Hippocampal formation (tissue), 2 donors: Measurements from ENCODE around the gene MTX2.
"Not testable (repeated sequence)": the region's sequence is repeated elsewhere in the genome, so short reads cannot be mapped to it uniquely, and the experiment has no call there.

Source experiments
- DNase-seq, 2 donors: peaks; one replicate each; lab custom pipeline; 2025; lab: John Stamatoyannopoulos, UW

MTX2 gene

DNA sequence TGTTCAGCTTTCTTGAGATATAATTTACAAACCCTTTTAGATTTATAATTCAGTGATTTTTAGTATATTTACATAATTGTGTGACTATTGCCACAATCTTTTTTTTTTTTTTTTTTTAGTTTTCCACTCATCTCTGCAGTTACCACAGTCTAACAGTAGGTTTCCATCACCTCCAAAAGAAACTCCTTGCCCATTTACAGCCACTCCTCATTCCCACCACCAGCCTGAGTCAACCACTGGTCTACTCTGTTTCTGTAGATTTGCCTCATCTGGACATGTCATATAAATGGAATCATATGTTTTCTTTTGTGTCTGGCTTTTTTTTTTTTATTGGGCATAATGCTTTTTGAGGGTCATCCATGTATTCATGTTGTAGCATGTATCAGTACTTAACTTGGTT lies 16.1 kb downstream of the MTX2 start:
- DNase-seq = no peak

DNA sequence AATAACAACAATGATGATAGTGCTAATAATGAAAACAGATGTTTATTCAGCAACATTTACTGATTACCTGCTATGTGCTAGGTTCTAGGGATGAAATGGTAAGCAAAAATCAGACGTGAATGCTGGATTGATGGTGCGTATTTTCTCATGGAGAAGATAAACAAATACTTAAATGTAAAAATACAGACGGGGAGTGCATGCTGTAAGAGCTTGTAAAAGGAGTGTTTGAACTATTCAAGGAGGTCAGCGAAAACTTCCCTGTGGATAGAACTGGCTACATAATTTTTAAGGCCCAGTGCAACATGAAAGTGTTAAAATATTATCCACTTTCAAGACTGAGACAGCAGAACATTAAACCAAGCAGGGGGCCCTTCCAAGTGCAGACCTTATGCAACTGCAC lies 22.1 kb downstream of the MTX2 start:
- DNase-seq = no peak

DNA sequence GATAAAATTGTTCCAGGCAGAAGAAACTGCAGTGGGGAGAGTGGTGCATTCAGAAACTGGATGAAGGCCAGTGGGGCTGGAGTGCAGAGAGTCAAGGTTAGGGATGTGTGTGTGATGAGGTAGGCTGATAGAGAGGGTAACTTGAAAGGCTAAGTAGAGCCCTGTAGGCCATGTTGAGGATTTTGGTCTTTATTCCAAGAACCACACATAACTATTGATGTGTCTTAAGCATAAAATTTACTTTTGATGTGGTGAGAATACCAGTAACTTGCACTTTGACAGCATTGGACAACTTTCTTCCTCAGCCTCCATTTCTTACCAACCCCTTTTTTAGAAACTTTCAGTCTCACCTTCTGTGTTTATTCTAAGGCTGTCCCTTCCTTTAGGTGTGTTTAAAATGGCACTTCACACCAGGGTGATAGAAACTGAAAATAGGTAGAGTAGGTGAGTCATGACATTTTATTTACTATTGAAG lies 22.6 kb downstream of the MTX2 start:
- no peak for DNase-seq

DNA sequence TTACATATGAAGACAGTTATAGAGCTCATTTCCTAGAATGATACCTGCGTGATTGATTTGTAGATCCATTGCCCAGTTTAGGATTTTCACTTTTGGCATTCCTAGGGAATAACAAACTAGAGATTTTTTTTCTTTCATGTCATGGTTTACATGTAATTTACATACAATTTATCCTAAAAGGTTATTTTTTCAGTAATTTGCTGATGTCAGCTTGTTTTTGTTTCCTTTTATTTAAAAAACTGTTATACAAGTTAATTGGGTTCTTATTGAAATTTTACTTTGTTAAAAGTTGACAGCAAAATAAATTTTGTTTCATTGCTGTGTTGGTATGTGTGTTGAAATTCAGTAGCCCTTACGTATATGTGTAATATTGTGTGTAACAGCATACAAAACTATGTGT lies 23.4 kb downstream of the MTX2 start:
- DNase-seq = no peak

DNA sequence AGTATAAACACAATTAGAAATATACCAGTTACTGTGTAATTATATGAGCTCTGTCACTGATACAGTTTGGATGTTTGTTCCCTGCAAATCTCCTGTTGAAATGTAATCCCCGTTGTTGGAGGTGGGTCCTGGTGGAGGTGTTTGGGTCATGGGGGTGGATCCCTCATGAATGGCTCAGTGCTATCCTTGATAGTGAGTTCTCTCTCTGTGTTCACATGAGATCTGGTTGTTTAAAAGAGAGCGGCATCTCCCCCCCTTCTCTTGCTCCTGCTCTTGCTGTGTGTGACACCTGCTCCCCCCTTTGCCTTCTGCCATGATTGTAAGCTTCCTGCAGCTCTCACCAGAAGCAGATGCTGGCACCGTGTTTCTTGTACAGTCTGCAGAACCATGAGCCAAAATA lies 24.1 kb downstream of the MTX2 start:
- DNase-seq = no peak

DNA sequence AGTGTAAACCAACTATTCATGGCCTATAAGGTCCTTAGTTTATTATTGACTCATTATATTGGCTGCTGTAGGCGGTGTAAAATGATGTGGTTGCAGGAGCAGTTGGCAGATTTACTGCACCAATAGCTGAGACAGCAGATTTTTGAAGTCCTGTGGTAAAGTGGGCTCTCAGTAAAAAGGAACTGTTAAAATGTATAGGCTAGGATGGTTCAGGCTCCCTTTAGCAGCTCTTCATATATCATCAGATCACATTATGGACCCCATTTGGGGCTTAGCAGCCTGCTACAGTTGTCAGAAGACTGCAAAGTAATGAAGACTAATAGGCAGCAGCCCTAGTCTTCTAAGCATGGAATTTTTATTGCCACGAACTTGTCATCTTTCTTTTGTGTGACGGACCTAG lies 27.8 kb downstream of the MTX2 start:
- DNase-seq = no peak

DNA sequence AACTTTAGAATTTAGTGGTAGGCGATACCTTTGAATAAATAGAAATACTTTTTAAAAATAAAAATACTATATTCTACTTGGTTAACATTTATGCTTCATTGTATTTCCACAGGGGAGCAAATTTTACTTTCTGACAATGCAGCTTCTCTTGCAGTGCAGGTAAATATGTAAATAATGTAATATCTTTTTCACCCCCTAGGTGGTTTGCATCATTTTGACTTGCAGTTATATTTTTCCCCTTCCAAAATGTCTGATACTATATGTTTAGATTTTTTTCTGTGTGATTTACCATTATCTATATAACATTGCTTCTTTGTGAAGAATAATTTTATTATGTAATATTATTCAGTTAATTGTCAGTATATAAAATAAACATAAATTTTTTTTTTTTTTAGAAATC lies 28.5 kb downstream of the MTX2 start:
- no peak for DNase-seq

DNA sequence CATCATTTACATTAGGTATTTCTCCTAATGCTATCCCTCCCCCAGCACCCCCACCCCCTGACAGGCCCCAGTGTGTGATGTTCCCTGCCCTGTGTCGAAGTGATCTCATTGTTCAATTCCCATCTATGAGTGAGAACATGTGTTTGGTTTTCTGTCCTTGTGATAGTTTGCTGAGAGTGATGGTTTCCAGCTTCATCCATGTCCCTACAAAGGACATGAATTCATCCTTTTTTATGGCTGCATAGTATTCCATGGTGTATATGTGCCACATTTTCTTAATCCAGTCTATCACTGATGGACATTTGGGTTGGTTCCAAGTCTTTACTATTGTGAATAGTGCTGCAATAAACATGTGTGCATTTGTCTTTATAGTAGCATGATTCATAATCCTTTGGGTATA lies 36.8 kb downstream of the MTX2 start:
- DNase-seq = not testable (repeated sequence)

DNA sequence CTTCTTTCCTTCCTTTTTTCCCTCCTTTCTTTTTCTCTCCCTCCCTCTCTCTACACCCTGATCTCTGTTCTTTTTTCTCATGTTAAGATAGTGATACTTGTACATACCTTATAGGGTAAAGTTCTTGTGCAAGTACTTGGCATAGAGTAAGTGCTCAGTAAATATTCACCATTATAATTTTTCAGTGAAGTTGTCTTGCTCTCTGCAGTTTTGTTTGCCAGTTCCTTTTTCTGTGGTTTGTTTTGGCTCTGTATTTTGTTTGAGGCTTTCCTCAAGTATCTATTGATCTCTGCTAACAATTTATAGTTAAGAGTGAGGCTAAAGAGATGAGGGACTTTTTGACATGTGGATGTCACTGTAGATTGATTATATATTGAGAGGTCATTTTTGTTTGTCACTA lies 48.0 kb downstream of the MTX2 start:
- no peak for DNase-seq

DNA sequence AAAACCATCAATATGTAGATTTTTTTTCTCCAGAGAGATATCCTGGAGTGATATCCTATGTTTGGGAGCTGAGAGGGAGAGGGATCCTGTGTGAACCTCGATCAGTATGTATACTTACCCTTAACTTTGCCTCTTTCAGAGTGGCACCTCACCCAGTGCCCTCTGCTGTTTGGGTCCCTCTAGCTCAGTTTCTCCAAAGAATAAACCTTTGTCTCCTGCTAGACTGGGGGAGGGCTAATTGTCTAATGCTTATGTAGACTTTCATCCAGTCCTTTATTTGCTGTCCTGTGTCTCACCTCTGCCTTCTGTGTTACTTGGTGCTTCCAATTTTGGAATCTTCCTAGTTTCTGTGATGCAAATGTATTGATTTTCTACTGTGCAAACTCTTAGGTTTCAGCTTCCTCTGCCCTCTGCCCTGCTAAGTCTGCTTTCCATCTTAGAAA lies 48.4 kb downstream of the MTX2 start:
- DNase-seq = no peak

DNA sequence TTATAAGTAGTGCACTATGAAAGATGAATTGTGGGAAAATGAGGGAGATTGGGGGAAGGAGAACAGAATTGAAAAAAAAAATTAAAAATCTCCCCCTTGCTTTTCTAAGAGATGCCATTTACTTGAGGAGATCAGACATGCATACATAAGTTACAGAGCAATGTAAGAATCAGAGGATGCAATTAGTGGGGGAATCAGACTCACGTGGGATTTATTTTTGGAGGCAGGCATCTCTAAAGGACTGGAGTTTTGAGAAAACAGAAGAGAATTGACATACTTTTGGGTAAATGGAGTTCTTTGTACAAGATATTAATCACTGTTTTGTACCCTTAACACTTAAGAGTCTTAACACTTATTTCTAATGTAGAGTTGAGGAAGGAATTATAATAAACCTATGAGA lies 52.7 kb downstream of the MTX2 start:
- DNase-seq = no peak

DNA sequence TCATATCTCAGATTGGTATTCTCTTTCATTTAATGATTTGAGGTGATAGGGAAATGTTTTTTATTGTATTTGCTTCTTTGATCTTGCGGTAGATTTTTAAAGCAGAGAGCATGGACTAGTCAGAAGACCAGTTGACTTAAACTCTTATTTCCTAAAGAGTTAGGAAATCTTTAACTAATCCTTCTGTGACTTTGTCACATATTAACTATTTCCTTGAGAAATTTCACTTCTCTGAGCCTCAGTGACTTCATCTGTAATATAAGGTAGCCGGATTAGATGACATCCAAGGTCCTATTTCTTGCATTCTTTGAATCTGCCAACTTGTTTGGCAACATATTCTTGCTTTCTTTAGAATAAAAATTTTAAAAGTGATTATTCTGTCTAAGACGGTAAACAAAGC lies 55.6 kb downstream of the MTX2 start:
- no peak for DNase-seq

DNA sequence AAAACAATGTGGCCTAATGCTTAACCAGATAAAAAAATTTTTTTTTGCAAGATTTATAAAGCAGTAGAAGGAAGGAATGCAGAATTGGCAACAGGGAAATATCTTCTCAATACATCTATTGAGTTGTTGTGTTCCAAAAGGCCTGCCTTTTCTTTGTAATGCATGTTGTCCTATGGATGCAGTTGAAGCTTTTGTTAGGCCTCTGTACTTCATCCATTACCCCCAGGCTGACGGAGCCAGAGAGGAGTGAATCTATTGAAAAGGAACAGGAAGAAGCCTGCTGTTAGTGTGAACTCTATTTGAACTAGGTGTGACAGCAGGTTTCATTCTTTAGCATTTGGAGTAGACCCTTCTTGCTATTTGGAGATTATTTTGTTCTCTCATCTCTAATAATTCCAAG lies 56.5 kb downstream of the MTX2 start:
- no peak for DNase-seq

DNA sequence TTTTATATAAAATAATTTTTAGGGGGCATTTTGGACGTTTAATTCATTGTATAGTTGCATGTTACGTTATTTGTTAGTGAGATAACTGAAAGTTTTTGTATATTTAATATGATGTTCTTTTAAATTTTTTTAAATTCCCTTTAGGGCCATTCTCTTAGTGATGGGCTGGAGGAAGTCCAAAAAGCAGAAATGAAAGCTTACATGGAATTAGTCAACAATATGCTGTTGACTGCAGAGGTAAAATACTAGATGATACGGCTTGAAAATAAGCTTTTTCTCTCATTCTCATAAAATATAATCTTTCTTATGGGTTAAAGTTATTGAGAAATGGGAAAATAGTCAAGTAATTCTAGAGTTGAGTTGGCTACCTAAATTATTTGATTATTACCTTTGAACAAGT lies 58.9 kb downstream of the MTX2 start:
- no peak for DNase-seq

DNA sequence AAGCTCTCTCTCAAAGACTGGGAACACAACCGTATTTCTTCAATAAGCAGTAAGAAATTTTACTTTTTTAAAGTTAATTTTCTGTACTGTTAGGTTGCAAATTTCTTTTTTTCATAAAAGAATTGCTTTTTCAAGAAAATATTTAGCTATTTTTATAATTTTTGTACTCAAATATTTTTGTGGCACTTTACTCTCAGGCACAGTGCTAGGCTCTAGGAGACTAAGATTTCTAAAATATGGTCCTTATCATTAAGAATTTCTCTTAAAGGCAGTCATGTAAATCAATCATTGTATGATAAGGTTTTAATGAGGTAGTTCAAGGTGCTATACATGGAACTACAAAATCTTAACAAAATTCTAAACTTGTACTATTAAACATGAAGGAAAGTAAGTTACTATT lies 61.4 kb downstream of the MTX2 start:
- DNase-seq = no peak

DNA sequence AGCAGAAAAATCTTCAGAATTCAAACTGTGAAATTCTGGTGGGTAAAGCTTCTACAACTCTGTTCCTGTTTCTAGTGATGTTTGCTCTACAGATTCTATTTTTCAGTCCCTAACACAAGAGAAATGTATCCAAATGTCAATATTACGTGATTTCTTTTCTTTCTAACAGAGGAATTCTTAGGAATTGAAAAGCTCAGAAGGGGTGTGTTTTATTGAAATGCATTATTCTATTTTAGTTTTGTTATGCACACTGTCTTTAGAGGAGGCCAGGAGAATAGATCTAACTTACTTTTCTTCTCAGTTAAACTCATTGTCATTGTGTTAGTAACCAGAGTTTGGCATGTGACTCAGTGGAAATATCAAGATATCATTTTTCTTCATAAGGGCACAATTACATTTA lies 62.4 kb downstream of the MTX2 start:
- no peak for DNase-seq

DNA sequence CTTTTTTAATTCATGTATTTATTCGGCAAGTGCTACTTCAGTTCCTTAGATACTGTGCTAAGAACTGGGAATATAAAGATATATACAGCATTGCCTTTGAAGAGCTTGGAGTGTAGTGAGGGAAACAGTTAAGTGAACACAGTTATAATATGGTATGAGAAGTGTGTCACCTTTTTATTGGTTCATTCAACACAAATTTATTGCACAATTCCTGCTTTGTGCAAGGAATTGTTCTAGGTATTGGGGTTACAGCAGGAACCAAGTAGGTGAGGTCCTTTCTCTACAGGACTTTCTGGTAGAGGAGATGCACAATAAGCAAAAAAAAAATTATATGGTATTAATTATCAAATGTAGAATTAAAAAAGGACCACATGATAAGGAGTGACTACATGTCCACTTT lies 65.5 kb downstream of the MTX2 start:
- no peak for DNase-seq

DNA sequence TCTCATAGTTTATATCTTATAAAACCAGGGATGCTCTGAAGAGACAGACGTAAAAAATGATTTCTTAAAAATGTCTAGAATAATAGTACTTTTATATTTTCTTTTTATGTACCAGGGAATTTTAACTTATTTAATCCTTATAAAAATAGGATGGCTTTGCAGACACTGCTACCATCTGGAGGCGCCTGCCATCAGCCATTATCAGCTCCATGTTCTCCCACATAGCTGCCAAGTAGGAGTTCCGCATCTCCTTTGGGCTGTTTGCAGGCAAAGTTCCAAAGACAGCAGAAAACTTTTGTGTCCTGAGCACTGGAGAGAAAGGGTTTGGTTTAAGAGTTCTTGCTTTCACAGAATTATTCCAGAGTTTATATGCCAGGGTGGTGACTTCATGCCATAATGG lies 69.2 kb downstream of the MTX2 start:
- DNase-seq = no peak

DNA sequence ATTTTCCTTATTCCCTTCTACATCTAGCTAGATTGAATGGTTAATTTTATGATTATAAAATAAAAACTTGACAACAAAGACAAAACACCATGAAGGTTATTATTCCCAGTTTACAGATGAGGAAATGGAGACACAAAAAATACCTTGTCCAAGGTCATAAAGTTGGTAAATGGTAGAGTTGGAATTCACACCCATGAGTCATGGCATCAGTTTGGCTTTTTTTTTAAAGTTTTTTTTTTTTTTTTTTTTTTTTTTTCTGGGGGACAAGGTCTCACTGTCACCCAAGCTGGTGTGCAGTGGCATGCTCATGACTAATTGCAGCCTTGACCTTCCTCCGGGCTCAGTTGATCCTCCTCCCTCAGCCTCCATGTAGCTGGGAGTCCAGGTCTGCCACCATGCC lies 70.0 kb downstream of the MTX2 start:
- DNase-seq = no peak

DNA sequence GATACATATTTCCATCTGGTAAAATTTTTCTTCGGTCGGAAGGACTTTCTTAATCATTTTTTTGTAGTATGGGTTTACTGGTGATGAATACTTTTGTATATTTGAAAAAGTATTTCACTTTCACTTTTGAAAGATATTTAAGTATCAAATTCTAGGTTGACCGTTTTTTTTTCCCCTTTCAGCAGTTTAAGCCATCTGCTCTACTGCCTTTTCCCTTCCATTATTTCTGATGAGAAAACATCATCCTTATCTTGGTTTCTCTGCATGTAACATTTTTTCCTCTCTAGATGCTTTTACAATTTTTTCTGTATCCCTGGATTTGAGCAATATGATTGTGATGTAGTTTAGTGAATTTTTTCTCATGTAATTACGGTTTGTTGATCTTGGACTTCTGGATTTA lies 87.0 kb downstream of the MTX2 start:
- no peak for DNase-seq

DNA sequence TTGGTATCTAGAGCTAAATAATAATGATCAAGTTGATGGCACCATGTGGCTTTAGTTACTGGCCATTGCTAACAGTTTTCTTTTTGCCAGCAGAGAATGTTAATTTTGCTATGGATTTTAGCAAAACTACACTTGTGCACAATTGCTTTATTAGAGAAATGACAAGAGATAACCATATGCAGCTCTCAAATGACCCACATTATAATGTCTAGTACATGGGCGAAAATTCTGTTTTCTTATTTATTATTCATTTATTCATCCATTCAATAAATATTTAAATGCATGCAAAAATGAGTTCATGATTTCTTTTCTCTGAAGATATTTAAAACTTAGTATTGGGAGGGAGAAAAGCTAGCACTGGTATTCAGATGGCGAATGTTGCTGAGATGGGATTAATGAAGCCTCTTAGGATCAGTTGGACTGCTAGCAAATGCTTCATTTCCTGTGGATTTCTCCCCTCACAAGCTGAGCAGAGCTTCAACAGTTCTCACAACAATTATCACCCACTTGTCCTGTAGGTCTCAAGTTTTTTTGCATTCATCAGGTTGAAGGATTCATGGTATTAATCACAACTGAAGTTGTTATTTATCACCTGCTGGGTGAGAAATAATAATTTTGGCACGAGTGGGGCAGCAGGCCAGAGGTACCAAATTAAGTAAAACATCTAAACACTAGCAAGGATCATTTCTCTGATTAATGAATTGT lies 95.2 kb downstream of the MTX2 start:
- no peak for DNase-seq

DNA sequence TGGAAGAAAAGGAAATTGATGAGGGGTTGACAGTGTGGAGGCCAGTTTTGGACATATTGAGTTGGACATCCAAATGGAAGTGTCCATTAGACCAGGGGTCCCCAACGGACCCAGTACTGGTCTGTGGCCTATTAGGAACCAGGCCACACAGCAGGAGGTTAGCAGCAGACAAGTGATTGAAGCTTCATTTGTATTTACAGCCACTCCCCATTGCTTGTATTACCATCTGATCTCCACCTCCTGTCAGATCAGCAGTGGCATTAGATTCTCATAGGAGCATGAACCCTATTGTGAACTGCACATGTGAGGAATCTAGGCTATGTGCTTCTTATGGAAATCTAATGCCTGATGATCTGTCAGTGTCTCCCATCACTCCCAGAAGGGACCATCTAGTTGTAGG lies 99.1 kb downstream of the MTX2 start:
- no peak for DNase-seq

DNA sequence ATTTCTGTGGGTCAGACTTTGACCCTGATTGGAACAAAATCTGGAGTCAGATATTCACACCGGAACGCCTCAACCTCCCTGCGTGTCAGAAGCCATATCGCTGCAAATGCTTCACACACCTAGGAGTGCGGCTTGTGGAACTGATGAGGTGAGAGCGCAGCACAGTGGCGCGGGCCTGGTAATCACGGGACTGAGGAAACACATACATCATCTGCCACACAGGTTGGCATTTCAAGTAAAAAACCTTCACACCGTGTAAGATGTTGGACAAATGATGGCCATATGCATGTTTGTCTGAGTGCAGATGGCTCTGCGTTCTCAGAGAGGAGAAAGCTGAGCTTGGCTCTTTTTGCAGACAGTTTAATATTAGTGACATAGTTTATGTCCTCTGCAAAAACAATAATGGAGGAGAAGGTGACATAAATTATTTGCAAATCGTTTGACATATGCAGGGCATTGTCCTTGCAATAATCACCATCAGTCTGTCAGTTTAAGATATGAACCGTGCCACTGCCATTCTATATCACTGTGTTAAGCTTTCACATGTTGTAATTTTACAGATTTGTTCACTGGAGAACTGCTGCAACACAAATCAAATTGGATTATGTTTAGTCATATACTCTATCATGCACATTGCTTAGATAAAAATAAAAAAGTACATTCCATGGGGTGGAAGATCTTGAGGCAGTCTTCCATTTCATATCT lies 101.4 kb downstream of the MTX2 start:
- no peak for DNase-seq

DNA sequence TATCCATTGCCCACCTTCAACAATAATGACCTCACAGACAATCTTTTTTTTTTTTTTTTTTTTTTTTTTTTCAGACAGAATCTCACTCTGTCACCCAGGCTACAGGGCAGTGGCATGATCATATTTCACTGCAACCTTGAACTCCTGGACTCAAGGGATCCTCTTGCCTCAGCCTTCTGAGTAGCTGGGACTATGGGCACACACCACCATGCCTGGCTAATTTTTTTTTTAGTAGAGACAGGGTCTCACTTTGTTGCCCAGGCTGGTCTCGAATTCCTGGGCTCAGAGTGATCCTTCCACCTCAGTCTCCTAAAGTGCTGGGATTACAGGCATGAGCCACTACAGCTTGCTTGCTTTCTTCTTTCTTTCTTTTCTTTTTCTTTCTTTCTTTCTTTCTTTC lies 103.9 kb downstream of the MTX2 start:
- DNase-seq = not testable (repeated sequence)
